Ovary (tissue), 9 donors: ENCODE results near the gene MRM2. TPM values are rescaled to one million over a fixed set of nuclear protein-coding genes. Genes with fewer than 3 reads are reported as not detected.

Experiments
- DNase-seq, 5 donors: peaks; one replicate each; pipeline ENCODE4 v3.0.0-alpha.2; 2019 to 2020
- H3K27ac ChIP-seq, 2 donors: fragments of 200-600 bp; one replicate each; pipeline versions ENCODE4 v1.5.1 to v1.8.0; 2019 to 2022
- H3K27me3 ChIP-seq: fragments of 200-600 bp; one replicate; pipeline ENCODE4 v1.8.0; 2022
- H3K36me3 ChIP-seq: fragments of 200-600 bp; sonication (generic); one replicate; pipeline ENCODE4 v1.5.1; 2019
- H3K4me1 ChIP-seq: one replicate; pipeline ENCODE4 v1.8.1; 2013; ENCODE audit warnings: mild to moderate bottlenecking, moderate library complexity; ENCODE audit not compliant: insufficient read depth
- H3K4me3 ChIP-seq: fragments of 200-600 bp; sonication (generic); one replicate; pipeline ENCODE4 v1.5.1; 2017
- H3K9me3 ChIP-seq, 2 donors: fragments of 200-600 bp in 1 of 2; sonication (generic) in 1 of 2; one replicate each; pipeline versions ENCODE4 v1.5.1 to v1.8.1; 2013 to 2019; ENCODE audit warnings: mild to moderate bottlenecking in 1 of 2, moderate library complexity in 1 of 2
- CTCF ChIP-seq, 3 donors: fragments of 450-650 bp in 2 of 3; fragments of 200-600 bp in 1 of 3; IDR thresholded peaks; one replicate each; pipeline versions ENCODE4 v1.5.1 to v1.8.0; 2016 to 2022; ENCODE audit warnings: antibody characterized with exemption in 3 of 3, mild to moderate bottlenecking in 1 of 3
- EP300 ChIP-seq: sonication (generic); formaldehyde crosslinking; IDR thresholded peaks from one replicate; pipeline ENCODE4 v1.6.1; 2017; ENCODE audit warnings: antibody characterized with exemption
- POLR2A ChIP-seq: fragments of 450-650 bp; IDR thresholded peaks from one replicate; pipeline ENCODE4 v1.6.1; 2017; ENCODE audit warnings: antibody characterized with exemption, mild to moderate bottlenecking, moderate library complexity
- WGBS, 3 donors: extraction: QIAGEN DNeasy Blood & Tissue Kit in 1 of 3; methylation state at CpG; one replicate each; pipeline versions ENCODE4 v1.1.5 to v1.1.7; 2013 to 2017; 5-methylcytosine and 5-hydroxymethylcytosine counted together
- intact Hi-C, 4 donors: fragments of 100-400 bp; cut with DNase I; formaldehyde crosslinking; loops; one replicate each; pipeline versions ENCODE4 v1.11.0 to v1.15.1; 2022 to 2023
- polyA plus RNA-seq, 2 donors: library from polyadenylated mRNA; stranded (reverse); fragments of 200-250 nt in 1 of 2; fragments of 350-450 nt in 1 of 2; fragmentation: Illumina TruSeq in 1 of 2; extraction: RNeasy Lipid Tissue Mini Kit (QIAGEN cat#74804) in 1 of 2; gene quantifications; one replicate each; pipeline ENCODE4 v1.2.3, GENCODE V29; 2013 to 2014
- total RNA-seq, 7 donors: library from RNA; depleted of rRNA in 2 of 7; stranded (reverse); fragments of >200 nt in 2 of 7; fragmentation: NEBNext Ultra II Directional in 3 of 7; extraction: Animal tissue kit (Norgen Biotek cat#: 25700) in 3 of 7; gene quantifications; one replicate each; pipeline versions ENCODE4 v1.1.0 to v1.2.4, GENCODE V29; 2016 to 2023
- donor health status: DM: no; HTN: no; CAD: no; lungs with moderate emphysema.
- donor health status: DM: no; HTN: no; CAD: no.
- donor health status: Bipolar disorder and iron deficiency.
- donor health status: DM: yes; HTN: yes; CAD: no.
- donor health status: DM: no; HTN: no; CAD: no.
- donor health status: DM: yes; HTN: yes; CAD: no.

Gene MRM2
- total and polyA plus RNA-seq, 9 donors = 12.6 to 28.5 (median 21.4) TPM

DNA sequence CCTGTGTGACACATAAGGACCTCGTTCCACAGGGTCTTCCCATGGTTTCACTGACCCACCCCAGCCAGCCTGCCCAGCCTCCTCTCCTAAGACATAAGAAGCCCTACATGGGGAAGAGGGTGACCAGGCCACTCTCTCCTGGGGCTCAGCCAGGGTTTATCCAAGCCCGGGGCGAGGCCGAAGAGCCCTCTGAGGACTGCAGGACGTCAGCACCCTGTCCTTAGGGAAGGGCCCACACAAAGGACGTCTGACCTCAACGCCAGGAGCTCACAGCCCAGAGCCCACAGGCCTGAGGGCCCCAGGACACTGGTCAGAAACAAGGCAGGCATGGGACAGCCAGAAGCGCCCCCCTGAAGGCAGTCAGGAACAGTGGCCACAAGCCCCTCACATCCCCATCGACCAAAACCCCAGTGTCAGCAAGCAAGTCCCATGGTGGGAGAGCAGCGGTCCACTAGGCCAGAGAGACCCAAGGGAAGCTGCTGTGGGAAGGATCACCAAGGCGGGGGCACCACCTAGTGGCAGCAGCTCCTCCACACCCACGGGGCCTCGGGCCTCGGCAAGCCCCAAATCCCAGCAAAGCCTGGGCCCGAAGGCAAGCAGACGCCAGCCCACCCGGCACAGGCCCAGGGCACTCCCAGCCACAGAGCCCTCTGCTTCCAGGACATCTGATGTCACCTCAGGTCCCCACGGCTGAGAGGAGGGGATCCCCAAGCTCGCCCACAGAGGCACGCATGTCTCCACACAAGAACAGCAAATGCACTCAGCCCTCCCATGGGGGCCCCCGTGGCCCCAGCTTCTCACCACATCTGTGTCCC is 32.7 kb downstream of the MRM2 start:
- DNase-seq = peak; percentile 71 to 89 (median 85)
- no peak overlapping the region for H3K27ac ChIP-seq
- TF ChIP-seq CTCF (IDR thresholded peaks at IDR 0.05) (peak; percentile 46 to 87 (median 79)), EP300 (no peak)
- WGBS, 3 donors = 48 to 80% (median 56%) methylated on average over 11 to 21 of the region's 21 CpGs
- intact Hi-C loops = loop anchor here in 3 of 4 donors (5.0 to 10.0 kb wide), 5 partner anchors 105 to 625 kb away; no protein-coding TSS in a partner anchor
- peaks cover 3% of the 10 kb centered on the region for H3K4me1 ChIP-seq
- no peaks in the 10 kb centered on the region for H3K9me3 ChIP-seq
- H3K4me3 ChIP-seq = no peak overlapping the region
- no peaks in the 10 kb centered on the region for H3K36me3 ChIP-seq
- H3K27me3 ChIP-seq = no peaks in the 10 kb centered on the region

DNA sequence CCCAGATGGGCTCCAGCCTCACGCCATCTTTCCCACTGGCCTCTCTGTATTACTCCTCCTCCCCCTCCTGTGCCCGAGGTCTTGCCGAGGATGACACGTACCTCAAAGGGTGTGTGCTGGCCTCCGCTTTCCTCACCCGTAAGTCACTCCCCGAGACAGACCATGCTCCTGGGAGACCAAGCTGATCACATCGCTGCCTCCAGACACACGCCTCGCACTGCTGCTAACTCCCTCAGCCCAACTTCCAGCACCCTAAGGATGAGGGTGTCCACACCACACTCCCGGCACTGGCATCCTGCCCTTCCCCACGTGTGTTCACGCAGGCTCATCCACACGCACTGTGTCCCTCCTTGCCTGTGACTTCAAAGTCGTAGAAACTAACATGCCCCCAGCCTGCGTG is 33.3 kb downstream of the MRM2 start:
- H3K4me3 ChIP-seq = no peak overlapping the region
- peaks cover 8% of the 10 kb centered on the region for H3K4me1 ChIP-seq
- intact Hi-C loops = loop anchor here in 3 of 4 donors (5.0 to 10.0 kb wide), 5 partner anchors 104 to 624 kb away; no protein-coding TSS in a partner anchor
- no peaks in the 10 kb centered on the region for H3K27me3 ChIP-seq
- 89 to 93% (median 92%) methylated on average over 16 of the region's 16 CpGs for WGBS, 3 donors
- H3K9me3 ChIP-seq = no peaks in the 10 kb centered on the region
- H3K36me3 ChIP-seq = no peaks in the 10 kb centered on the region
- TF ChIP-seq CTCF (IDR thresholded peaks at IDR 0.05) = no peak
- no peak for TF ChIP-seq POLR2A
- TF ChIP-seq EP300 = no peak
- peak in 1 of 5 donors; percentile 49 for DNase-seq
- no peak overlapping the region for H3K27ac ChIP-seq

- intact Hi-C loops = loop anchor here in 3 of 4 donors (5.0 to 10.0 kb wide), 5 partner anchors 100 to 620 kb away; no protein-coding TSS in a partner anchor
- peak overlapping the region in 1 of 2 donors; percentile 58 for H3K27ac ChIP-seq
Measured at GRCh38 chr7:2205036-2205780, 36.8 kb downstream of the MRM2 start.

More at GRCh38 chr7:2205036-2205780, 36.8 kb downstream of the MRM2 start:
- 55 to 79% (median 63%) methylated on average over 16 of the region's 16 CpGs for WGBS, 3 donors
- no peaks in the 10 kb centered on the region for H3K27me3 ChIP-seq
- H3K9me3 ChIP-seq = no peaks in the 10 kb centered on the region
- TF ChIP-seq EP300 (no peak), POLR2A (no peak), CTCF (IDR thresholded peaks at IDR 0.05) (no peak)
- H3K36me3 ChIP-seq = no peaks in the 10 kb centered on the region
- DNase-seq = peak in 2 of 5 donors; percentile 20 to 40
- H3K4me3 ChIP-seq = no peak overlapping the region
- peaks cover 20% of the 10 kb centered on the region for H3K4me1 ChIP-seq
